GM13977 (cell line): Measurements from ENCODE around the gene SLC24A3.

Experiments
- DNase-seq: peaks from one replicate; pipeline ENCODE4 v3.0.0; 2012; ENCODE audit warnings: low spot score
- CTCF ChIP-seq: IDR thresholded peaks from 2 replicates; pipeline ENCODE4 v1.5.1; 2012; ENCODE audit warnings: mild to moderate bottlenecking, control low read depth; ENCODE audit not compliant: insufficient read depth; ENCODE audit errors: extremely low read depth, missing control alignments
- in situ Hi-C: fragments of 300-500 bp; cut with MboI; formaldehyde crosslinking; loops from one replicate; pipeline ENCODE4 v1.12.0; 2022; ENCODE audit warnings: low sequenced_read_pairs, low pct_unique_long_range_greater_than_20kb, mixed read lengths, inconsistent platforms; ENCODE audit not compliant: unreplicated experiment

The SLC24A3 gene

GRCh38 chr20:19745584-19745983 is 533.1 kb downstream of the SLC24A3 start:
- TF ChIP-seq CTCF: no peak

GRCh38 chr20:19746396-19746795 is 534.0 kb downstream of the SLC24A3 start:
- in situ Hi-C loops: no loop called here
- no peak for TF ChIP-seq CTCF
- DNase-seq: no peak

More at GRCh38 chr20:19745584-19745983, 533.1 kb downstream of the SLC24A3 start:
- no peak for DNase-seq
- in situ Hi-C loops: no loop called here

GRCh38 chr20:19747903-19748302 is 535.5 kb downstream of the SLC24A3 start:
- no peak for DNase-seq
- TF ChIP-seq CTCF: no peak
- in situ Hi-C loops: no loop called here

- in situ Hi-C loops: no loop called here
- DNase-seq: no peak
- no peak for TF ChIP-seq CTCF
These were observed 536.2 kb downstream of the SLC24A3 start for GRCh38 chr20:19748681-19749080.

GRCh38 chr20:19749618-19750071 is 537.2 kb downstream of the SLC24A3 start:
- no peak for TF ChIP-seq CTCF
- DNase-seq: no peak
- in situ Hi-C loops: no loop called here

- TF ChIP-seq CTCF: no peak
- in situ Hi-C loops: no loop called here
- no peak for DNase-seq
These were observed 537.7 kb downstream of the SLC24A3 start for GRCh38 chr20:19750101-19750606.
